HG02938 (cell line): ENCODE data around the gene PHLPP1.
"Not testable (repeated sequence)": the region's sequence is repeated elsewhere in the genome, so short reads cannot be mapped to it uniquely, and the experiment has no call there.

ENCODE experiments used
- ATAC-seq: cut with Tn5 transposase; IDR thresholded peaks from one replicate; pipeline ENCODE4 v1.9.1; 2021; ENCODE audit warnings: mild to moderate bottlenecking, moderate library complexity; ENCODE audit not compliant: unreplicated experiment

Gene PHLPP1

GRCh38 chr18:62802523-62802922 lies 87.2 kb downstream of the PHLPP1 start:
- no peak for ATAC-seq

DNA sequence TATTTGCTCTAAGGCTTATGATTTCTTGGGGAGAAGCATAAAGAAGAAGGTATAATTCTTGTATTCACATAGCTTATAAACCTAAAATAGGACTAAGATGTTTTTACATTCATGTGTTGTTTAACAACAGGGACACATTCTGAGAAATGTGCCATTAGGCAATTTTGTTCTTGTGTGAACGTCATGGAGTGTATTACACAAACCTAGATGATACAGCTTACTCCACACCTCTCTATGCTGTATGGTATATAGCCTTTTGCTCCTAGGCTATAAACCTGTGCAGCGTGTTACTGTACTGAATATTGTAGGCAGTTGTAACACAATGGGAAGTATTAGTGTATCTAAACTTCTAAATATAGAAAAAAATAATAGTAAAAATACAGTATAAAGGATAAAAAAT lies 92.1 kb downstream of the PHLPP1 start:
- no peak for ATAC-seq

GRCh38 chr18:62808123-62808522 lies 92.8 kb downstream of the PHLPP1 start:
- ATAC-seq: no peak

GRCh38 chr18:62809445-62809844 lies 94.1 kb downstream of the PHLPP1 start:
- ATAC-seq: not testable (repeated sequence)

DNA sequence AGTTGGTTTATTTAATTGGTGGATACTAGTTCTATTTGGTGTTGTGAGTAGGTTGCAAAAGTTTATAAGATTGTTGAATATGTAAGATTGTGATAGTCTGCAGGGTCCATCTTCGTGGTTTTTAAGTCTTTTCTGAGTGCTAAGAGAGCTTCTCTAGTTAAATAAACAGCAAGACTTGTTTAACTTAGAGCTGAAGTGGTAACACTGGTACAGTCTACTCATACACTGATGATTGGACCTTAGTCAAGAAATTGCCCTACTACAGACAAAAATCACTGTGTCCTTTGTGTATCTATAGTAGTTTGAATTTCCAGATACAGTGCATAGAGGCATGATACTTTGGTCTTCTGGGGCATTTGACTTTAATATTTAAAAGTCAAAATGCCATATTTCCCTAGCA lies 94.6 kb downstream of the PHLPP1 start:
- no peak for ATAC-seq

GRCh38 chr18:62810682-62811081 lies 95.3 kb downstream of the PHLPP1 start:
- no peak for ATAC-seq

- ATAC-seq: no peak
Measured at GRCh38 chr18:62811674-62812073, 96.3 kb downstream of the PHLPP1 start.

- no peak for ATAC-seq
Measured at GRCh38 chr18:62812242-62812641, 96.9 kb downstream of the PHLPP1 start.

DNA sequence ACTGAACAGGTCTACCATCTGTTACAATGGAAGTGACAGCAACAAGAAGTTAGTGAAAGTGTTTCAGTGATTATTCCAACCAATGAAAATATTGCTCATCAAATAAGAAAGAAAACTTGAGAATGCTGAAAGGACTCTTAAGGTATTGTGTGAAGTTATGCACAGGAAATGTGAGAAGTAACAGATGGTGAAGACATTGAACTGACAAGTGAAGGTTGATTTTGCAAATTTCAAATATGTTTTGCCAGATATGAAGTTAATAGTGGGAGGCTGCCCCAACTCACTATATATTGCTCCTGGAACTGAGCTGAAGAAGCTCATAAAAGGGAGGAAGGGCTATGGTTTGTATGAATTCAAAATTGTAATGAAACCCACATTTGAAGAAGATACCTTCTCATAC lies 97.5 kb downstream of the PHLPP1 start:
- ATAC-seq: no peak

DNA sequence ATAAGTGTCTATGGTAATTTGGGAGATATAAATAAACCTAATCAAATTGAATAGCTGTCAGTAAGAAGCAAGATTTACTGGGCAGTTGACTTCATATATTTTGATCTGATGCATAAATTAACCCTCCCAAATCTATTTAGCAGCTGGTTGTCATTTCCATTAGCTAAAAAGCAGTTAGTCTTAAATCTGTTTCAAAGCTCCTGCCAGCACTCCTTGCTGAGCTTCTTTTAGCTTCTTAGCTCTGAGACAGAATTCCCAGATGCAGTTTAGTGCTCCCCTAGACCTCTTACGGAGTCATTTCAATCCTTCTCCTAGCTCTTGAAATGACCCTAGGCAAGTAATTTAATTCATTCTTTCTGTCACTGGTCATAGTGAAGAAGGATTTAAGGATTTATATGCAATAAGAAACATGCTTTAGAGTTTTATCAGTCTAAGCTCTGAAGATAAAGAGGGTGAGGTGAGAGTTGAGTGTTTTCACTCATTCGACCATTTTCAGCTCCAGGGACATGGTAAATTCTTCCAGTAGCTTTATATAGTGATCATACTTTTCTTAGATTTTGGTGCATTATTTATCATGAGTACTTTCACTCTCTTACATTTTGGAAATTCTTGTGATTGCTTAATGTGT lies 98.9 kb downstream of the PHLPP1 start:
- no peak for ATAC-seq

DNA sequence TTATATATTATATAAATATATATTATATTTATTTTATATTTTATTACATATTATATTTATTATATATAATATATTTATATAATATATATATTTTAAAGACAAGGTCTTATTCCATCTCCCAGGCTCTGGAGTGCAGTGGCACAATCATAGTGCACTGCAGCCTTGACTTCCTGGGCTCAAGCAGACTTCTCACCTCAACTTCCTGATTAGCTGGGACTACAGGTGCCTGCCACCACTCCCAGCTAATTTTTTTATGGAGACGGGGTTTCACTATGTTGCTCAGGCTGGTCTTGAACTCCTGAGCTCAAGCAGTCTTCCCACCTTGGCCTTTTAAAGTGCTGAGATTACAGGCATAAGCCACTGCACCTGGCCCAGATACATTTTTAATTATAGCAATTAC lies 110.0 kb downstream of the PHLPP1 start:
- ATAC-seq: no peak

- ATAC-seq: no peak
Measured at GRCh38 chr18:62827397-62827796, 112.1 kb downstream of the PHLPP1 start.

GRCh38 chr18:62828091-62828640 lies 112.8 kb downstream of the PHLPP1 start:
- ATAC-seq: no peak

- no peak for ATAC-seq
Measured at GRCh38 chr18:62828852-62829251, 113.5 kb downstream of the PHLPP1 start.

DNA sequence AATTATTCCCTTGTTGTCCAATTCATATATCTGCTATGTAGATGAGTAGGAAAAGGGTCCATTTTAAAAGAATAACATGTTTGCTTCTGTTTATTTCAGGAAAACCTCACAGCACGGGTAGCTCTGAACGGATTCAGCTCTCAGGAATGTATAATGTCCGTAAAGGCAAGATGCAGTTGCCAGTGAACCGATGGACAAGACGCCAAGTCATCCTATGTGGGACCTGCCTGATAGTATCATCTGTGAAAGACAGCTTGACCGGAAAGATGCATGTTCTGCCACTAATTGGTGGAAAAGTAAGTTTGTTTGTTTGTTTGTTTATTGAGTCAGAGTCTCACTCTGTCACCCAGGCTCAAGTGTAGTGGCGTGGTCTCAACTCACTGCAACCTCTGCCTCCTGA lies 114.6 kb downstream of the PHLPP1 start:
- ATAC-seq: no peak

GRCh38 chr18:62832282-62832681 lies 116.9 kb downstream of the PHLPP1 start:
- ATAC-seq: no peak

- no peak for ATAC-seq
Measured at GRCh38 chr18:62833494-62833893, 118.2 kb downstream of the PHLPP1 start.

- no peak for ATAC-seq
Measured at GRCh38 chr18:62834715-62835114, 119.4 kb downstream of the PHLPP1 start.

DNA sequence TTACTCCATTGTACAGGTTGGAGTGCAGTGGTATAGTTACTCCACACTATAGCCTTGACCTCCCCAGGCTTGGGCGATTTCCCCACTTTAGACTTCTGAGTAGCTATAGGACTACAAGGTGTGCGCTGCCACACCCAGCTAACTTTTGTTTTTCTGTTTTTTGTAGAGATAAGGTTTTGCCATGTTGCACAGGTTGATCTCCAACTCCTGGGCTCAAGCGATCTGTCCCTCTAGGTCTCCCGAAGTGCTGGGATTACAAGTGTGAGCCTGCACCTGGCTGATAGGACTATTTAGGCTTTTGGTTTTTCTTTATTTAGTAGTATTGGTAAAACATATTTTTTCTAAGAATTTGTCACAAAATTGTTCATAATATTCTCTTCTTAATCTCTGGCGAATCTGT lies 121.7 kb downstream of the PHLPP1 start:
- ATAC-seq: no peak

- ATAC-seq: peak; percentile 88
Measured at GRCh38 chr18:62838475-62839098, 123.2 kb downstream of the PHLPP1 start.

DNA sequence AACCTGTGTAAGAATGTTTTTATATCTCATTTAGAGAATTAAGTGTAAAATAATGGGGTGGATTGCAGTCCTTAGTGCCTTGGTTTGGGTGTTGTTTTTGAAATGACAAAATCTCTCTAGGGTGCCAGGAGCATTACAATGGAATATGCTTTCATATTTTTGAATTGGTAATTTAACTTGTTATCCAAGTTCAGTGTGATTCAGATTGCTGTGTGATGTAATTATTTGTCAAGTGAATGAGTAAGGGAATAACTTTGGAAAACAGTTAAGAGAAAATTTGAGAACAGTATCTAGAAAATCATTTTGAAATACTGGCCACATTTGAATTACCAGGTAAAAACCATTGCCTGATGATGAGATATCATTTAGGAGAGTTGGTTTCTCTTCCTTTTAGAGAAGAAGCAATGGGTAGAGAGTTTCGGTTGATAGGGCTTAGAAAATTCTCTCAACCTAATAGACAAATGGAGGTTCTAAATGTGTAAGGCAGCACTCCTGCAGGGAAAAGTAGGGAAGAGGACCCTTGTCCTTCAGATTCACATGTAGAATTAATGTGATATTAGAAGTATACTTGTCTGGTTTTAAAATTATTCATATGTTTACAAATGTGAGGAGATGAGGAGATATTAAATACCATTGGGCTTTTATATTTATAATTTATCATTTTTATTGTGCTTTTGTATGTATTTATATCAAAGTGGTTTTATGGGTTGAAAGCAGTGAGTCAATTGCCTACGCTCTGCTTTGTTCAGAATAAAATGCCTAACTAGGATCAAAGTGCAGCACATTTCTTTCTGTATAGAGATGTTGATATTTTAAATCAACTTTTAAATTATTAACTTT lies 124.8 kb downstream of the PHLPP1 start:
- no peak for ATAC-seq

DNA sequence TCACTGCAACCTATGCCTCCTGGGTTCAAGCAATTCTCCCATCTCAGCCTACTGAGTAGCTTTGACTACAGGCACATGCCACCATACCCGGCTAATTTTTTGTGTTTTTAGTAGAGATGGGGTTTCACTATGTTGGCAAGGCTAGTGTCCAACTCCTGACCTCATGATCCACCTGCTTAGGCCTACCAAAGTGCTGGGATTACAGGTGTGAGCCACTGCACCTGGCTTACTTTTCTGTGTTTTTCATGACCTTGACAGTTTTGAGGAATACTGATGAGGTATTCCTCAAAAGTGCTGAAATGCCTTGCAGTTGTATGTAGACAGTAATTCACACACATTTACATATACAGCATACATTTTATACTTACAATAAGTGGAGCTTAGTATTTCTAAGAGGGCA lies 126.1 kb downstream of the PHLPP1 start:
- no peak for ATAC-seq
